ENCODE measurements around the gene AHCYL2.

The AHCYL2 gene

DNA sequence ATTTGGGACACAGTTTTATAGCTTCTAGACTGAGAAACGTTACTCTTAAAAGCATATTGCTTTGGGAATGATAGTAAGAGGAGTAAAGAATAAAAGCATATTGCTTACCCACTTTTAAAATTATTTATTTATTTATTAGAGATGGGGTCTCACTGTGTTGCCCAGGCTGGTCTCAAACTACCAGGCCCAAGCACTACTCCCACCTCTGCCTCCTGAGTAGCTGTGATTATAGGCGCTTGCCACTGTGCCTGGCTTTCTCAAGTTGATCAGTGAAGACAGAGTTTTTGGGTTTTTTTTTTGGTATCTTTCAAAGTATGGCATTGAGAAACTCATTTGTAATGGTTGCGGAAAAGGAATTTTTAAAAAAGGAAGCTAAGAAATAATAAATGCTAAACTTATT is 68.0 kb downstream of the AHCYL2 start:
- no peaks in the 10 kb centered on the region for H4K20me1 ChIP-seq (ENCODE audit: insufficient read depth, low read length, poor library complexity, severe bottlenecking)
- TF ChIP-seq EZH2phosphoT487 (IDR thresholded peaks at IDR 0.05; ENCODE audit: borderline replicate concordance): no peak
- TF ChIP-seq, protein P1, sequence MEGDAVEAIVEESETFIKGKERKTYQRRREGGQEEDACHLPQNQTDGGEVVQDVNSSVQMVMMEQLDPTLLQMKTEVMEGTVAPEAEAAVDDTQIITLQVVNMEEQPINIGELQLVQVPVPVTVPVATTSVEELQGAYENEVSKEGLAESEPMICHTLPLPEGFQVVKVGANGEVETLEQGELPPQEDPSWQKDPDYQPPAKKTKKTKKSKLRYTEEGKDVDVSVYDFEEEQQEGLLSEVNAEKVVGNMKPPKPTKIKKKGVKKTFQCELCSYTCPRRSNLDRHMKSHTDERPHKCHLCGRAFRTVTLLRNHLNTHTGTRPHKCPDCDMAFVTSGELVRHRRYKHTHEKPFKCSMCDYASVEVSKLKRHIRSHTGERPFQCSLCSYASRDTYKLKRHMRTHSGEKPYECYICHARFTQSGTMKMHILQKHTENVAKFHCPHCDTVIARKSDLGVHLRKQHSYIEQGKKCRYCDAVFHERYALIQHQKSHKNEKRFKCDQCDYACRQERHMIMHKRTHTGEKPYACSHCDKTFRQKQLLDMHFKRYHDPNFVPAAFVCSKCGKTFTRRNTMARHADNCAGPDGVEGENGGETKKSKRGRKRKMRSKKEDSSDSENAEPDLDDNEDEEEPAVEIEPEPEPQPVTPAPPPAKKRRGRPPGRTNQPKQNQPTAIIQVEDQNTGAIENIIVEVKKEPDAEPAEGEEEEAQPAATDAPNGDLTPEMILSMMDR (conservative IDR thresholded peaks at IDR 0.05; ENCODE audit: low read length): no peak
- H3K36me3 ChIP-seq (ENCODE audit: insufficient read depth, low read length): no peaks in the 10 kb centered on the region
- no peaks in the 10 kb centered on the region for H3K4me1 ChIP-seq (ENCODE audit: insufficient read depth, low read length, poor library complexity, severe bottlenecking)
- H3F3A ChIP-seq (ENCODE audit: low read depth): 0 out of 2 replicates have a peak, but pooled peaks cover 2% of the 10 kb centered on the region
- H3K9me2 ChIP-seq (replicated peaks; ENCODE audit: low read depth, low read length): no peaks in the 10 kb centered on the region
- H3K9me3 ChIP-seq (ENCODE audit: insufficient read depth, low read depth, low read length): no peaks in the 10 kb centered on the region
- no peaks in the 10 kb centered on the region for H3K27me3 ChIP-seq (ENCODE audit: insufficient read depth, low read length, poor library complexity, severe bottlenecking)
- no peak overlapping the region for H3K4me2 ChIP-seq (ENCODE audit: low read depth, low read length, poor library complexity, severe bottlenecking)
- H2AFZ ChIP-seq (ENCODE audit: low read length): no peak overlapping the region
- no peak overlapping the region for H3K4me3 ChIP-seq (ENCODE audit: low read length, poor library complexity, severe bottlenecking)
- H3K79me2 ChIP-seq (ENCODE audit: insufficient read depth, low read length): no peaks in the 10 kb centered on the region
- H3K9ac ChIP-seq (ENCODE audit: low read depth, low read length, poor library complexity, severe bottlenecking): no peak overlapping the region

DNA sequence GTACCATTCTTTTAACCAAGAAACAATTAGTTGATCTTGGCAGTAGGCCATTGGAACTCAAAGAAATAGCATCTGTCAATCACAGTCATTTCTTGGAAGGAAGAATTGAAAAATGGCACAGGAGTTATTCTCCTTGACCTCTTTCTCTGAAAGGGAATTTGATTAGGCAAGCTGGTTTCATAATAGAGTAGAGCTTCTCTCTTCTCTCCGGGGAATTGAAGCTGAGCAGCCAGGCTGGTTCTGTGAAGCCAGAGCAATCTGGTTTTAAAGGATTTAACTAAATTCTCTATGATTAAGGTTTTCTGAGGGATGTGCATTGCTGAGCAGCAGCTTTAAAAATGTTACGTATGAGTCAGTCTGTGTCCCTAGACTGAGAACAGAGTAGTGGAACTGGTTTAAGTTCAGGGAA is 70.2 kb downstream of the AHCYL2 start:
- Histone ChIP-seq H3K9me3 (ENCODE audit: insufficient read depth, low read depth, low read length) (no peaks in the 10 kb centered on the region), H3K4me3 (ENCODE audit: low read length, poor library complexity, severe bottlenecking) (no peak overlapping the region), H3K36me3 (ENCODE audit: insufficient read depth, low read length) (no peaks in the 10 kb centered on the region), H4K20me1 (ENCODE audit: insufficient read depth, low read length, poor library complexity, severe bottlenecking) (no peaks in the 10 kb centered on the region), H3F3A (ENCODE audit: low read depth) (0 out of 2 replicates have a peak, but pooled peaks cover 2% of the 10 kb centered on the region), H3K27me3 (ENCODE audit: insufficient read depth, low read length, poor library complexity, severe bottlenecking) (no peaks in the 10 kb centered on the region), H3K9me2 (replicated peaks; ENCODE audit: low read depth, low read length) (no peaks in the 10 kb centered on the region), H2AFZ (ENCODE audit: low read length) (no peak overlapping the region), H3K9ac (ENCODE audit: low read depth, low read length, poor library complexity, severe bottlenecking) (no peak overlapping the region), H3K79me2 (ENCODE audit: insufficient read depth, low read length) (no peaks in the 10 kb centered on the region), H3K4me1 (ENCODE audit: insufficient read depth, low read length, poor library complexity, severe bottlenecking) (no peaks in the 10 kb centered on the region), H3K4me2 (ENCODE audit: low read depth, low read length, poor library complexity, severe bottlenecking) (no peak overlapping the region)
- TF ChIP-seq, protein P1 (conservative IDR thresholded peaks at IDR 0.05; ENCODE audit: low read length): no peak
- no peak for TF ChIP-seq EZH2phosphoT487 (IDR thresholded peaks at IDR 0.05; ENCODE audit: borderline replicate concordance)

DNA sequence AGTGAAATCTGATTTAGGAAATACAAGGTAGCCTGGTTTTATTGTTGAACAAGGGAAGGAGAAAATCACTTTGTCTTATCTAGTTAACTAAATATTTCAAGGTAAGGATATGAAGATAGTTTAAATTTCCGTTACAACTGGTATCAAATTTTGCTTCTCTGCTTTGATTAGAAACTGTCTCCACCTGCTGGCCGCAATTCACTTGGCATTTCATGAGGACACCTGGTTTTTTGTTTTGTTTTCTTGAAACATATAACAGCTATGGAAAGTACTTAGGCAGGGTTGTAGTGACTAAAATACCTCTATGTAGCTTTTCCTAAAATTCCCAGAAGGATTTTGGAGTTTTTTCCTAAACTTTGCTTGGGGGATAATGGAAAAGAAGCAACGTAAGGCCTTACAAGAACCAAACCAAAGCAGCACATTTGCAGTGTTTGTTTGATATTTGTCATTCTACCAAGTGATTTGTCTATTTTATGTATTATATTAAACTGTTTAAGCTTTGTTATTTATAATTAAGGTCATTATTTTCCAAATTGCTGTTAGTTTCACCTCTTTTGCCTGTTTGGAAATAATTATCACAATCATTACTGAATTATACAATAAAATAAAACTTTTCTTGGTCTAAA is 73.6 kb downstream of the AHCYL2 start:
- Histone ChIP-seq H3K4me2 (ENCODE audit: low read depth, low read length, poor library complexity, severe bottlenecking) (no peak overlapping the region), H4K20me1 (ENCODE audit: insufficient read depth, low read length, poor library complexity, severe bottlenecking) (no peaks in the 10 kb centered on the region), H3F3A (ENCODE audit: low read depth) (0 out of 2 replicates have a peak, but pooled peaks cover 2% of the 10 kb centered on the region), H3K27me3 (ENCODE audit: insufficient read depth, low read length, poor library complexity, severe bottlenecking) (no peaks in the 10 kb centered on the region), H3K9ac (ENCODE audit: low read depth, low read length, poor library complexity, severe bottlenecking) (no peak overlapping the region), H3K9me3 (ENCODE audit: insufficient read depth, low read depth, low read length) (no peaks in the 10 kb centered on the region), H3K4me1 (ENCODE audit: insufficient read depth, low read length, poor library complexity, severe bottlenecking) (no peaks in the 10 kb centered on the region), H2AFZ (ENCODE audit: low read length) (no peak overlapping the region), H3K4me3 (ENCODE audit: low read length, poor library complexity, severe bottlenecking) (no peak overlapping the region), H3K9me2 (replicated peaks; ENCODE audit: low read depth, low read length) (no peaks in the 10 kb centered on the region), H3K36me3 (ENCODE audit: insufficient read depth, low read length) (no peaks in the 10 kb centered on the region), H3K79me2 (ENCODE audit: insufficient read depth, low read length) (no peaks in the 10 kb centered on the region)
- TF ChIP-seq, protein P1 (conservative IDR thresholded peaks at IDR 0.05; ENCODE audit: low read length): peak; percentile 96
- no peak for TF ChIP-seq EZH2phosphoT487 (IDR thresholded peaks at IDR 0.05; ENCODE audit: borderline replicate concordance)

Measured in Loucy (cell line).